ENCODE measurements around the gene SARNP.

The SARNP gene

DNA sequence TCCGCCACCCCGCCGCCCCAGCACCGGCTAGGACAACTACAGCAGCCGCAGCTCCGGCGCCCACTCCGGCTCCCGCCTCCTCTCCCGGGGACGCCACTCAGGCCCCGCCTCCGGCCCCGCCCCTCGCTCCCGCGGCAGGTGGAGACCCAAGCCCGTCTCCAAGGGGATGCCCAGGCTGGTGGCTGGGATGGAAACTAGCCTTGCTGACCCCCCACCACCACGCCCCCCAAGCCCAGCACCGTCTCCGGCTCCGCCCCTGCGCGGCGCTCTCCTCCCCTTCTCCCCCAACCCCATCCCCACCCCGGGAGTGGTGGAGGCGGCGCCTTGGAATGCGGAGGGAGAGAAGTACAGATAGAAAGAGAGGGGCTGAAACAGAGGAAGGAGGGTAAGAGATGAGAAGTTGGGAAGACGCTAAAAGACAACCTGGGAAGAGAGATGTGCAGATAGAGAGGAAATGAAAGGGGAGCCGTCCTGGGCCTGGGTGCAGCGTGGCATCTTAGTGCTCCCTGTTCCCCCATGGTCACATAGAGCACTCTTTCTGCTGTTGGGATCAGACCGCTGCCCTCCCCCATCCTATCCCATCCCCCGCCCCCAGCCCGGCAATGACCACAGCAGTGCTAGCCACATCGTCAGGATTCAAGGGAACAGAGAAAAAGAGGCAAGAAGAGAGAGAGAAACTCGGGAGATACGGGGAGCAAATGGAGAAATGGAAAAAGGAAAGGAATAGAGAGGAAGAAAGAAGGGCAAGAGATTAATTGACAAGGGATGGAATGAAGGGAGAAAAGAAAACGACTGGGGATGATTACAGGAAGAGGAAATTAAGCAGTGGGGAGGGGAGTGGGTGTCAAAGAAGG is 109.5 kb downstream of the SARNP start, which contains the start of gene ITGA7:
ITGA7 (minus strand) TSS at position 64 of the 854 bp plus-strand sequence. CDS start 222 bp downstream, outside the sequence.
- peak; percentile 53 for DNase-seq (ENCODE audit: low spot score)

Data from CD4-positive, alpha-beta T cell treated with Interleukin-6 at 100 ng/mL for 8 hours (primary cell).